GM12891 (cell line): ENCODE results near the gene SRSF4.

Experiments used
- POLR2A ChIP-seq: IDR thresholded peaks from 2 replicates; pipeline ENCODE4 v1.6.1; 2011; ENCODE audit warnings: low read depth, low read length, control low read depth
- POLR2AphosphoS5 ChIP-seq: IDR thresholded peaks from 2 replicates; pipeline ENCODE4 v1.6.1; 2011; ENCODE audit warnings: low read depth, low read length, control low read depth
- TAF1 ChIP-seq: IDR thresholded peaks from 2 replicates; pipeline ENCODE4 v1.6.1; 2011; ENCODE audit warnings: low read depth, low read length, control low read depth

- TF ChIP-seq POLR2A, result no peak
- TF ChIP-seq TAF1, result no peak
- no peak for TF ChIP-seq POLR2AphosphoS5
These were observed 29.7 kb upstream of the SRSF4 start for GRCh38 chr1:29211086-29212030.
